PFSK-1 (cell line): ENCODE measurements around the gene ABCB9.

Source experiments
- FOXP2 ChIP-seq: optimal IDR thresholded peaks from 2 replicates; pipeline ENCODE3; 2011; ENCODE audit warnings: borderline replicate concordance, control low read depth, inconsistent platforms; ENCODE audit not compliant: insufficient read depth; ENCODE audit errors: extremely low read length, extremely low read depth
- POLR2AphosphoS5 ChIP-seq: IDR thresholded peaks from 2 replicates; pipeline ENCODE4 v1.6.1; 2012; ENCODE audit warnings: low read depth, mild to moderate bottlenecking, control low read depth, low read length, moderate library complexity
- SIN3A ChIP-seq: IDR thresholded peaks from 2 replicates; pipeline ENCODE4 v1.6.1; 2012; ENCODE audit warnings: mild to moderate bottlenecking, low read length, moderate library complexity, borderline replicate concordance; ENCODE audit not compliant: insufficient read depth
- TAF1 ChIP-seq: IDR thresholded peaks from 2 replicates; pipeline ENCODE4 v1.6.1; 2012; ENCODE audit warnings: low read length, control low read depth, borderline replicate concordance; ENCODE audit not compliant: insufficient read depth
- TF ChIP-seq, protein P1 (sequence below), 2 experiments: IDR thresholded peaks; 2 replicates each; pipeline versions ENCODE4 v1.6.1 to v1.8.0; 2011 to 2012; ENCODE audit warnings: low read depth in 2 of 2, low read length in 2 of 2, control low read depth in 1 of 2, inconsistent platforms in 1 of 2, mild to moderate bottlenecking in 1 of 2, moderate library complexity in 1 of 2; ENCODE audit not compliant: insufficient read depth in 1 of 2

ABCB9 gene

DNA sequence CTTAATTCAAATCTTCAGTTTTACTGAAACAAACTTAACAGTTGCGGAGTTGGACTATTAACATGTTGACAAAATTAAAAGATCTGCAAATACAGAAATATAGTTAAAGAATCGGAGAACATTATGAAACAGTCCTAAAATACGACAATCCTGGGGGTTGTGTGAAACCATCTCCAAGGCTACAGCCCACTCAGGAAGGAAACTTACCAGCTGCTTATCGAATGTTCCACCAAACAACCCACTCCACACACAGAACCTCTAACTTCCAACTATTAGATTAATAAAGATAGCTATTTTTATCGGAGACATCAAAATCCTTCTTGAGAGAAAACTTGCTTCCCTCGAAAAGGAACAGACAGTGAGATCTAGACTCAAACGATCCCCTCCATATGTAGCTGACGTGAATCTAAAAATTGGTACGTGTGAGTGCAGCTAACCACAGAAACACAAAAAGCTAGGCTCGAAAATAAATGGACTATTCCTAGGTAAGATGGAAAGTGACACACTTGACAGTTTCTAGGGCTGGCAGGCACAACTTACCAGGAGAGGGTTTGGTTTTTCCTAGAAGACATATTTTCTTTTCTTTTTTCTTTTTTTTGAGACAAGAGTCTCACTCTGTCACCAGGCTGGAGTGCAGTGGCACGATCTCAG is 83.2 kb downstream of the ABCB9 start:
- no peak for TF ChIP-seq SIN3A
- no peak for TF ChIP-seq POLR2AphosphoS5
- TF ChIP-seq, protein P1, sequence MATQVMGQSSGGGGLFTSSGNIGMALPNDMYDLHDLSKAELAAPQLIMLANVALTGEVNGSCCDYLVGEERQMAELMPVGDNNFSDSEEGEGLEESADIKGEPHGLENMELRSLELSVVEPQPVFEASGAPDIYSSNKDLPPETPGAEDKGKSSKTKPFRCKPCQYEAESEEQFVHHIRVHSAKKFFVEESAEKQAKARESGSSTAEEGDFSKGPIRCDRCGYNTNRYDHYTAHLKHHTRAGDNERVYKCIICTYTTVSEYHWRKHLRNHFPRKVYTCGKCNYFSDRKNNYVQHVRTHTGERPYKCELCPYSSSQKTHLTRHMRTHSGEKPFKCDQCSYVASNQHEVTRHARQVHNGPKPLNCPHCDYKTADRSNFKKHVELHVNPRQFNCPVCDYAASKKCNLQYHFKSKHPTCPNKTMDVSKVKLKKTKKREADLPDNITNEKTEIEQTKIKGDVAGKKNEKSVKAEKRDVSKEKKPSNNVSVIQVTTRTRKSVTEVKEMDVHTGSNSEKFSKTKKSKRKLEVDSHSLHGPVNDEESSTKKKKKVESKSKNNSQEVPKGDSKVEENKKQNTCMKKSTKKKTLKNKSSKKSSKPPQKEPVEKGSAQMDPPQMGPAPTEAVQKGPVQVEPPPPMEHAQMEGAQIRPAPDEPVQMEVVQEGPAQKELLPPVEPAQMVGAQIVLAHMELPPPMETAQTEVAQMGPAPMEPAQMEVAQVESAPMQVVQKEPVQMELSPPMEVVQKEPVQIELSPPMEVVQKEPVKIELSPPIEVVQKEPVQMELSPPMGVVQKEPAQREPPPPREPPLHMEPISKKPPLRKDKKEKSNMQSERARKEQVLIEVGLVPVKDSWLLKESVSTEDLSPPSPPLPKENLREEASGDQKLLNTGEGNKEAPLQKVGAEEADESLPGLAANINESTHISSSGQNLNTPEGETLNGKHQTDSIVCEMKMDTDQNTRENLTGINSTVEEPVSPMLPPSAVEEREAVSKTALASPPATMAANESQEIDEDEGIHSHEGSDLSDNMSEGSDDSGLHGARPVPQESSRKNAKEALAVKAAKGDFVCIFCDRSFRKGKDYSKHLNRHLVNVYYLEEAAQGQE (IDR thresholded peaks at IDR 0.05; ENCODE audit: insufficient read depth in 1 of 2, low read depth in 2 of 2, low read length in 2 of 2): no peak
- no peak for TF ChIP-seq TAF1
- TF ChIP-seq FOXP2: no peak

DNA sequence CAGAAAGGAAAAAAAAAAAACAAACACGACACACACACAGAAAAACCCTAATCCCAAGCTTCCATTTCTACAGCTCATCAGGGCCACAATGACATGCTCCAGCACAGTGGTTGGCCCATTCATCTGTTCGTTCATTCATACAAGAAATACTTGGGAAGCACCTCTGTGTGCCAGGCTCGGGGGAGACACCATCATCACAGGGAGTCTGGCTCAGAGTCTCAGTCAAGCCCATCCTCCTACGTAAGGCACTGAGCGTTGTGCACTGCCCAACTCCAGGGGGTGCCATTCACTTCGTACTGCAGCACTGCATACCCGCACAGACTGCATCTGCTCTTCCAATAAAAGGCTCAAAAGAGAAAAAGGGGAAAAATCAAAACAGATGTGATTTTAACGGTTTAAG is 85.6 kb downstream of the ABCB9 start:
- TF ChIP-seq SIN3A (no peak), POLR2AphosphoS5 (no peak), FOXP2 (no peak), TAF1 (no peak)
- TF ChIP-seq, protein P1 (IDR thresholded peaks at IDR 0.05; ENCODE audit: insufficient read depth in 1 of 2, low read depth in 2 of 2, low read length in 2 of 2): no peak

DNA sequence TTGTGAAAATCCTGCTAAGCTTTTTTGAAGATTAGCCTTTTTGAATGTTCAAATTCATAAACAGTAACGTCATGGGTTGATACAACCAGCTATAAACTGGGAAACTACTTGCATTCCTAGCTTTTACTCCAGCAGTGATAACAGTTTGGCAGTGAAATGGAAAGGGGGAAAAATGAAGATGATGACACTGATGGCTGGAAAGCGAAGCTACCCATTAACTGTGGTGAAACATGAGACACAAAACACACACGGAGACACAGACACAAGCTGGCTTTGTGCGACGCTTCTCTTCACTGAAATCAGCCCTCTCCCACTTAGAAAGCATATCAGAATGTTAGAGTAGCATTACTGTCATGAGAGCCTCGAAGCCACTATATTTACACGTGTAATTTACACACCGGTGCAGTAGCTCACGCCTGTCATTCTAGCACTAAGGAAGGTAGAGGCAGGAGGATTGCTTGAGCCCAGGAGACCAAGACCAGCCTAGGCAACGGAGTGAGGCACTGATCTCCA is 86.1 kb downstream of the ABCB9 start:
- no peak for TF ChIP-seq SIN3A
- TF ChIP-seq POLR2AphosphoS5: no peak
- TF ChIP-seq FOXP2: no peak
- no peak for TF ChIP-seq TAF1
